GM06990 (cell line): Measurements from ENCODE around the gene PASK.

Experiments
- DNase-seq: peaks from one replicate; pipeline ENCODE4 v3.0.0-alpha.2; 2011; ENCODE audit not compliant: insufficient read length; ENCODE audit errors: extremely low read depth
- H3K27me3 ChIP-seq: replicated peaks from 2 replicates; pipeline ENCODE4 v1.6.0; 2011; ENCODE audit warnings: low read length; ENCODE audit not compliant: control insufficient read depth, insufficient read depth
- H3K36me3 ChIP-seq: 2 replicates; pipeline ENCODE4 v1.5.1; 2011; ENCODE audit warnings: low read length; ENCODE audit not compliant: control insufficient read depth, insufficient read depth
- H3K4me3 ChIP-seq: replicated peaks from 2 replicates; pipeline ENCODE4 v1.5.1; 2011; ENCODE audit warnings: low read depth, mild to moderate bottlenecking, control low read depth, low read length
- CTCF ChIP-seq: IDR thresholded peaks from 2 replicates; pipeline ENCODE4 v1.5.1; 2011; ENCODE audit warnings: low read length, control low read depth, mild to moderate bottlenecking, inconsistent platforms; ENCODE audit not compliant: insufficient read depth, poor library complexity, severe bottlenecking

The PASK gene

GRCh38 chr2:241156971-241157441, 7.7 kb upstream of the PASK start:
- DNase-seq = no peak
- Histone ChIP-seq H3K27me3 (no peaks in the 10 kb centered on the region), H3K4me3 (no peak overlapping the region), H3K36me3 (peaks cover 30% of the 10 kb centered on the region)
- TF ChIP-seq CTCF = no peak

- peaks cover 24% of the 10 kb centered on the region for H3K36me3 ChIP-seq
- TF ChIP-seq CTCF = no peak
Observed at GRCh38 chr2:241155936-241156335, 6.7 kb upstream of the PASK start.

GRCh38 chr2:241154915-241155314, 5.6 kb upstream of the PASK start:
- Histone ChIP-seq H3K36me3 (peaks cover 20% of the 10 kb centered on the region), H3K4me3 (no peak overlapping the region), H3K27me3 (no peaks in the 10 kb centered on the region)
- no peak for TF ChIP-seq CTCF
- DNase-seq = no peak

More at GRCh38 chr2:241155936-241156335, 6.7 kb upstream of the PASK start:
- DNase-seq = no peak
- Histone ChIP-seq H3K27me3 (no peaks in the 10 kb centered on the region), H3K4me3 (no peak overlapping the region)

- no peak for TF ChIP-seq CTCF
- H3K27me3 ChIP-seq = no peaks in the 10 kb centered on the region
- peaks cover 12% of the 10 kb centered on the region for H3K36me3 ChIP-seq
- no peak overlapping the region for H3K4me3 ChIP-seq
- no peak for DNase-seq
Observed at GRCh38 chr2:241153616-241154015, 4.3 kb upstream of the PASK start.

GRCh38 chr2:241151934-241152660, 2.8 kb upstream of the PASK start:
- DNase-seq = no peak
- no peaks in the 10 kb centered on the region for H3K27me3 ChIP-seq
- no peak for TF ChIP-seq CTCF
- H3K4me3 ChIP-seq = no peak overlapping the region
- H3K36me3 ChIP-seq = peaks cover 4% of the 10 kb centered on the region; the same call in 1 of the 2 replicates
